Limb (tissue), 2 donors: ENCODE measurements around the gene FAM89A.
A peak's percentile ranks its signal among the peaks of the same experiment; 100 is the strongest.
"Not testable (repeated sequence)": the region's sequence is repeated elsewhere in the genome, so short reads cannot be mapped to it uniquely, and the experiment has no call there.

Experiments used
- DNase-seq, 2 donors: peaks; one replicate each; pipeline ENCODE4 v3.0.0-alpha.2; 2016; ENCODE audit errors: extremely low spot score in 2 of 2

Gene FAM89A

DNA sequence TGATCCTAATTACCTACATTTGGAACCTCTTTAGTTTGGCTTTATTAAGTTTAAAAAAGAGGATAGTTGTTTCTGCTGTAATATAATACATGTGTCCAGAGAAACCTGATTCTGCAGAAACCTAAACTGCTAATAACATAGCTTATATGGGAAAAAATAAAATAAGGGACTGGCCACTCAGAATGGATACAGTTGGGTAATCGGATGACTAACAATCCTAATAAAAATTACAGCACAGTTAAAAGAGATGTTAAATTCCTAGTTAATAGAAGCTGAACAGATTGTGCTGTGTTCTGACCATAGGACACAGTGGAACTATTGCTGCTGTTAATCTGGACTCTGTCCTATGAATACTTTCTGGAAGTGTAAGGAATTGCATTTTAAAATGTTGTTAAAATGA, 45.2 kb downstream of the FAM89A start:
- no peak for DNase-seq

DNA sequence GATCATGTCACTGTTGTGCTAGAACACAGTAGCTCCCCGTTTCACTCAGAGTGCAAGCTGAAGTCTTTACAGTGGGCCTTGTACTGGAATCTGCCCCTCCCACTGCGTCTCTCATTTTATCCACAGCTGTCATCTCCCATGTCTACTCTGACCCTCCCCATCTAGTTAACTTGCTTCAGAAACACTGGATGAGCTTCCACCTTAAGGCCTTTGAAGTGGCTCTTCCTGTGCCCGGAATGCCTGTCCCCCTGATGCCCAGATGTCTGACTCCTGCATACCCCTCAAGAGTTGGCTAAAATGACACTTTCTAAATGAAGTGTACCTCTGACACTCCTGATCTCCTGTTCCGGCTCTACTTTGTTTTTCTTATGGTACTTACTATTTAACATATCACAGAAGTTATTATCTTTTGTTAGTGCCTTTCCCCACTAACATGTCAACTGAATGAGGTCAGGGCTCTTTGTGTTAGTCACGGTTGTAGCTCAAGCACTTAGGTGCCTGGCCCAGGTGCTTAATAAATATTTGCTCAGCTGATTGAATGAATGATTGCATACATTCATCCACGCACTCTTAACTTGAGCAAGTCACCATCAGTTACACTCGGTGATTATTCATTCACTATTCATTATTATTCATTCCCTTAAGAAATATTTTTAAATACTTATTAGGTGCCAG, 47.8 kb downstream of the FAM89A start:
- no peak for DNase-seq

DNA sequence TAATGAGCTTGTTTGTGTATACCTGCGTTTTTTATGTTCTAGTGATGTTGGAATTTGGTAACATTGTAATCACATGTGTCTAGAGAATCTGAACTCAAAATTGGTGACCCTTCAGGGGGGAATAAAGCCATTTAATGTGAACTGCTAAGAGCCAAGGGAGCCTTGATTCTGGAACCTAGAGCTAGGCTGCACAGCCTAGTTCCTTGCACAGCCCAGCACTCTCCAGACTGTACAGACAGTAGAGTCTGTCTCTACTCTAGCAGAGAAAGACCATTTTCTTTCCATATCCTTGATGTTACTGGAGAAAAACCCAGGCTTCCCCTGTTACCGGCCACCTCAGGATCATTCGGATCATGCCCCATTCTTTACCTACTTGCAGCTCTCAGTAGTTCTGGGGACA, 52.6 kb downstream of the FAM89A start:
- DNase-seq: no peak

DNA sequence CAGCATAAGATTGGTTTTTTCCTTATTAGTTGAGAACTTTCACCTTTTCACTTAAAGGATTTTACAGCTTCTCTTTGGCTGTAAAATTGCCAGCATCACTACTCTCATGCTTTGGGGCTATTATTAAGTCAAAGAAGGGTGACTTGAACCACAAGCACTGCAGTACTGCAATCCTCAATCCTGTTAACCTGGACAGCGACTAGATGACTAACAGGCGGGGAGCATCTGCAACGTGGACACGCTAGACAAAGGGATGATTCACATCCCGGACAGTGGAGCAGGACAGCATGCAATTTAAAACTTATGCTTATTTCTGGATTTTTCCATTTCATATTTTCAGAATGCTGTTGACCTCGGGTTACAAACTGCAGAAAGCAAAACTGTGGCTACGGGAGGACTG, 53.1 kb downstream of the FAM89A start:
- DNase-seq: no peak

DNA sequence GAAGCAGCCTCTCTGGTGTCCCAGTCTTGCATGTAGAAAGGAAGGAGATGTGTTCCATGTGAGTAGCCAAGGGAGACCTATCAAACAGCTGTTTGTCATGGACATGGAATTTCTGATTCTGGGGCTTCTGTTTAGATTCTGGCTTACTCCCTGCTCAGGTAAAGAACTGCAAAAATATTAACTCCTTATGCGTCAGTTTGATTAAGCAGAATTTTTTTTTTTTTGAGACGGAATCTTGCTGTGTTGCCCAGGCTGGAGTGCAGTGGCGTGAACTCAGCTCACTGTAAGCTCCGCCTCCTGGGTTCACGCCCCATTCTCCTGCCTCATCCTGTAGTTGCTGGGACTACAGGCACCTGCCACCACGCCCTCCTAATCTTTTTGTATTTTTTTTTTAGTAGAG, 54.3 kb downstream of the FAM89A start:
- DNase-seq: no peak

DNA sequence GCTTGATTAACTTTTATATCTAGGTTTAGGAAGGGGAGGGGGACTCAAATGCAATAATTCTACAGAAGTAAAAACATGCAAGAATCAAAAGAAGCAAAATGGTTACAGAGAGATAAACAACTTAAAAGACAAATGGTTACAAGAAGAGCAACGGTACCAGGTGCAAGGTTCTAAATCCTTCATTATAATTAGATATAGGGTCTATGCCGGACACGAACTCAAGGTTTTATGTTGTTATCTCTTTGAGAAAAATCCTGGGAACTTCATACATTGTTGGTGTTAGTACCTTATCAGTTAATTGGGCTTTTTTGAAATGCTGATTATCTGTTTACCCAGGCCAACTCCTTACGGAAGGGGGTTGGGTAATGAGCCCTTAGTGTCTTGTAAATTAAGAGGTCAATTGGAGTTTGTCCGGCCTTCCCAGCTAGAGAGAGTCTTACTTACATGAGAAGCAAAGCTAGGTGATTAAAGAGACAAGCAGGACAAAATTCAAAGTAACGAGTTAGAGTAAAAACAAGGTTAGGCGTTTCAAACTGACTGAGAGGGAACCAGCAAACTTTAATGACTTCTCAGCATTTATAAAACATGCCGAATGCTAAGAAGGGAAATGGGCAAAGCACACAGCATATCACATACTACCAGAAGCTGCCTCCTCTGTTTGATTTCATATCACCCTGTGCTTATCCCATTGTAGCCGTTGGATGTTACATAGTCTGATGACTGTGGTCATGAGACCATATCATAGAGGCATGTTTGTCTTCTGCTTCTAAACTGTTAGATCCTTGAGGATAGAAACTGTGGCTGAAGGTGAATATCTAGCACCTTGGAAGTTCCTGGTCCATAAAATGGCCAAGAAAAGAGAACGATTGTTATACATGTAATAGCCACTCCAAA, 55.2 kb downstream of the FAM89A start:
- DNase-seq: not testable (repeated sequence)

DNA sequence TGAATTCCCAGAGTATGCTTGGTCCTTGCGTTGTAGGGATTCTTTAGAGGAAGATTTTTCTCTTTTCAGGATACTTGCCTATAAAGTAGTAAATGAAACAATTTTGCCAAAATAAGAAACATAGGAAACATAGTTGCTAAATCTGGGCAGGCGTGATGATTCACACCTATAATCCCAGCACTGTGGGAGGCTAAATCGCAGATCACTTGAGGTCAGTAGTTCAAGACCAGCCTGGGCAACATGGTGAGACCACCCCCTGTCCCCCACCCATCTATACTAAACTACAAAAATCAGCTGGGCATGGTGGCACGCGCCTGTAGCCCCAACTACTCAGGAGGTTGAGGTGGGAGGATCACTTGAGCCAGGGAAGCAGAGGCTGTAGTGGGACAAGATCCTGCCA, 56.2 kb downstream of the FAM89A start:
- no peak for DNase-seq

DNA sequence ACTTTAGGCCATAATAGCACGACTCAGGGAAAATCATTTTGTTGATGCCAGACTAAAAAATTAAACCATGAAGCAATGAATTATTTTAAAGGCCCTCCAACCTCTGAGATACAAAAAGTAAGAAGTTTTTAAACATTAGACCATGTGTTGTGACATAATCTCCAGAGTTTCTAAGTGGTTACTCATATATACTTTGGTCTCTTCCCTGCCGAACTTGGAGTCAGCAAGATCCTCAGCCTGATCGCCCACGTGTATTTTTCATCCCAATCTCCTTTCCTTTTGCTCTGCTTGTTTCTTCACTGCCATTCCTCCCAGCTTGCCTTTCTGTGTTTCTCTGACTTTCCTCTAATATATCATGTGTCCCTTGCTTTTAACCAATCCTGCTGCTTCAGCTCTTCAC, 57.4 kb downstream of the FAM89A start:
- DNase-seq: no peak

DNA sequence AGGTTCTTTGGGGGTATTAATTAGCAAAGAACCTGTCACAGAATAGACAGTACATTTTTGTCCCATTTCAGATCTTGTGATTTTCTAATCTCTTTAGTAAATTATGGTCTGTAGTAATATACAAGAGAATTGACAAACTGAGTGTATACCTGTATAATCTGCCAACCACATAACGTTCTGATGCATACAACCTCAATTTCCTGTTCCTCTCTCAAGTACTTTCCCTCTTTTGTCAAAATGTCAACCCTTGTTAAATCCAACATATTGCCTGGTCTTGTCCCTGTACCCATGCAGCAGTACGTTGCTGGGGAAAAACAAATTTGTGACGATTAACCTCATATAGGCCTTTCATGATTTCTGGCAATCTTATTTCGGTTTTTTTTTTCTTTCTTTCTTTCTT, 60.1 kb downstream of the FAM89A start:
- no peak for DNase-seq

DNA sequence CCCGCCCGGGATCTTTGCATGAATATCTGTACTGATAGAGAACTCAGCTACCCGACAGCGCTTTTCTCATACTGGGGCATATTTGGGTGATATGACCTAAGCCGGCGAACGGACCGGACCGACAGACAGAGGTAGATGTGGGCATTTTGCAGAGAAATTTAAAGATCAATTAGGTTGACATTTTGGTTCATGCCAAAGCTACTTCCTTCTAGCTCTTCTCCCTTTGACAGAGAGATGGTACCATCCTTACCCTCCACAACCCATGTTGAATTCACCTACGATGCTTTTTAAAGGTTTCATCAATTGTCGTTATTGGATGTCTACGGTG, 60.7 kb downstream of the FAM89A start:
- no peak for DNase-seq

DNA sequence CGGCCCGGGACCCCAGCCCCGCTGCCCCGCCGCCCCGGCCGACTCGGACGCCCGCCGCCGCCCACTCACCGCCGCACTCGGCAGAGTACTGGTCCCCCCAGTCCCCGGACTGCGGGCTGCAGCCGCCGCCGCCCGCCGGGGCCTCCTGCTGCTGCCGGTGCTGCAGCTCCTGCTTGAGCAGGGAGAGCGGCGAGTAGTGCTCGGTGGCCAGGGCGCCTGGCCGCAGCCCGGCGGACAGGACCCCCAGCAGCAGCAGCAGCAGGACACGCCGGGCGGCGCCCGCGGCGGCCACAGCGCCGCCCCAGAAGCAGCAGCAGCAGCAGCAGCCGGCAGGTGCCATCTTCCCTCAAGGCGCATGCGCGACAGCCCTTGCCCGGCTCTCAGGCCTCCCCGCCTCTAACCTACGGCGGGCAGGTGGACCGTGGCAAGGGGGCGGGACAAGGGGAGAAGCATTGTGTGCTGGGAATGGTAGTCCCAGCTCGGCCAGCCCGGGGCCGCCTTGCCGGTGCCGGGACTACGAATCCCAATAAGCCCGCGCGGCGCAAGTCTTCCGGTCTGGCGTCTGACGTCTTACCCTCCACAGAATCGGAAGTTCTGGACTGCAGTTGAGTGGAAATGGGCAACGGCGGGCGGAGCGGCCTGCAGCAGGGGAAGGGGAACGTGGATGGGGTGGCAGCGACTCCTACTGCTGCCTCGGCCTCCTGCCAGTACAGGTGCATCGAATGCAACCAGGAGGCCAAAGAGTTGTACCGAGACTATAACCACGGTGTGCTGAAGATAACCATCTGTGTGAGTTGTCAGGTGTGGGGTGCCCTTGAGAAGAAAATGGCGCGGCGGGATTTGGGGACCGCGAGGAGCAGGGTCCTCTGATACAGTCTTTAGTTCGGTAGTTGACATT, 61.3 kb downstream of the FAM89A start, which contains the start of the genes ARV1 and TTC13:
ARV1 (plus strand) TSS at position 604 of the 898 bp plus-strand sequence; CDS start at position 616, 12 bp downstream.
TTC13 (minus strand) TSS at position 371 of the 898 bp plus-strand sequence; CDS start at position 340, 31 bp downstream.
- DNase-seq: peak; percentile 98 to 99

DNA sequence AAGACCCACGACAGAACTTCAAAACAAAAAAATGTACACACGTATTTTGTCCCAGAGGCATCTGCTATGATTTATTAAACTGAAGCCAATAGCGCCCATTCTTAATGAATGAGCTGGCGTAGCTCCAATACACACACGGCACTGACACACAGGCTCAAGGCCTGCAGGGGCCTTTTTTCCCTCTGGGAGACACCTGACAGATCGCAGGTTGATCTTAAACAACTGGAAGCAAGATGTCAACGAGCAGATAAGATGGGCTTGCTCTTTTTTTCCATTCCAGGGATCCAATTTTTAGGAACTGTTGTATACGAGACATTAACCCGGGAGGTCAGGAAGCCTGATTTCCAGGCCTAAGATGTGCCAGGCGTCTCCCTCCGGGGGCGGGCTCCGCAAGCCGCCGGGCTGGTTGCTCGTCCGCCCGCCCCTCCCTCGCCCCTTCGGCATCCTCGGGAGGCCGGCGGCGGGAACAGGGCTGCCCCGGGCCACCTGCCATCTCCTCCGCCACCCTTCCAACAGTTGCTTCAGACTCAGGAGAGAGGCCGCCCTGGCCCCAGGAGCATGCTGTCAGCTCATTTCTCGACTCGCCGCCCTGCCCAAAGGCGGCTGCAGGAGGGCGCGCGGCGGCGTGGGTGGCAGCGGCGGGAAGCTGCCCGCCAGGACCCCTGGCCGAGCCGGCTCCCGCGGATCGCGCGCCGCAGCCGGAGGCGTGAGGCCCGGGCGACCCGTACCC, 62.1 kb downstream of the FAM89A start:
- peak; percentile 18 to 60 for DNase-seq

DNA sequence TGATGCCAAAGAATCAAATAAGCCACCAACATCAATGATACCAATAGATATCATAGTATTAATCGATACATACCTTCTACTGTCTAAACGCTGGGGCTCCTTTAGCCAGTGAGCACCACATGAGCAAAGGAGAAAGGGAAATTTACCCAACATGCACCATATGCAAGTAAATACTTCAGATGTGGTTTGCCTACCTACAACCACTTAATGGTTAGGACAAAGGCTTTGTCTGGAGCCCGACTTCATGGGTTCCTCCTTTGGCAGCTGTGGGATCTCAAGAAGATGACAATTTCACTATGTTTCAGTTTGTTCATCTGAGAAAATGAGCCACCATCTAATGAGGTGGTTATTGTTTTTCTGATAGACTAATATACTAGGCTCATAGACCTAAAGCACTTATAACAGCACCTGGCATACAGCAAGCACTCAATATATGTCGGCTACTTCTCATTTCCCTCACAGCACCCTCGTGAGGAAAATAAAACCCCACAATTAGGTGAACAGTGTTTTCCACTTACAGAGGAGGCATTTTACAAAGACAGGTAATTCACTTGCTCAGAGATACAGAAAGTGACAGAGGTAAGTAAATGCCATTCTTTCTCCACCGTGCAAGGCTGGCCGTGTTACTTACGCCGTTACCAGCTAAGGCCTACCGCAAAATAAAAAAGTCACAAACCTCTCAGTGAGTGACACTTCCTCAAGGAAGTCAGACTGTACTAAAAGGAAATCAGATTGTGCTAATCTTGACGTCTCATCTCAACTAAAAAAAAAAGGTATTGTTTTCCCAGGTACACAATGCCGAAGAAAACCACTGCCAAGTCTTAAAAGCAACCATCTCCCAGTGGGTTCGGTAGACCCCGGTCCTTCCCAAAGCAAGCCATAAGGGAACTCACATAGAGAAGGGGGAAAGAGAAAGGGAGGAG, 63.0 kb downstream of the FAM89A start:
- DNase-seq: no peak

DNA sequence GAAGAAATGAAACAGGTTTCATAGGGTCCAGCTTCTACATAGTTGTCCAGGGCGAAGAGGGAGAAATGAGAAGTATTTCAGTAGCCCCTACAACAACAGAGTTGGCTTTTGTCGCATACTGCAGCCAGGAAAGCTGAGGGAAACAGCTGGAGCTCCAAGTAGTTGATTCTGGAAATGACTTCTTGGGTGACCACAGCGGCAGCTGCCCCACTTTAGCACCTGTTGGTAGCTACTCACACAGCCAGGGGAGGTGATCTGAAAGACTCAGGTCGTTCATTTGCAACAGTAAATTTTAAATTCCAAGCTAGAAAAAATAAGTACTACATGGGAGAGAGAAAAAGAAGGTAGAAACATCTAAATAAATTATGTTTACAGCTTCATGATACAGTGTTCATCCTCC, 63.7 kb downstream of the FAM89A start:
- DNase-seq: no peak

DNA sequence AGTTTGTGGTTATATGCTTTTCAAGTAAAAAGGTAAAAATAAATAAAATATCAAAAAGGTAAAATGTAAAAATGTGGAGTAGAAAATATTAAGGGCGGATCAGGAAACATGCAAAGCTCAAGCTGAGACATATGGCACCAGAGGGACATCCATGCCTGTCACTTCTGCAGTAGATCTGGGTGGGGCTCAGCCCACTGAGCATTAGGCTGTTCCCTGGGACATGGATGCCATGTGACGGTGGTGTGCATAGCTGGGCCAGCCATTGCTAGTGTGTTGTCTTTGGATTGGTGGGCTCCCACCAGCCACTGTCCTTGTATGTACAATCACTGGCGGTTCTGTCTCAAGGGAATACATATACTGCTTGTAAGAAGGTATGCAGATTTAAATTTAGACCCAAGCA, 64.4 kb downstream of the FAM89A start:
- no peak for DNase-seq

DNA sequence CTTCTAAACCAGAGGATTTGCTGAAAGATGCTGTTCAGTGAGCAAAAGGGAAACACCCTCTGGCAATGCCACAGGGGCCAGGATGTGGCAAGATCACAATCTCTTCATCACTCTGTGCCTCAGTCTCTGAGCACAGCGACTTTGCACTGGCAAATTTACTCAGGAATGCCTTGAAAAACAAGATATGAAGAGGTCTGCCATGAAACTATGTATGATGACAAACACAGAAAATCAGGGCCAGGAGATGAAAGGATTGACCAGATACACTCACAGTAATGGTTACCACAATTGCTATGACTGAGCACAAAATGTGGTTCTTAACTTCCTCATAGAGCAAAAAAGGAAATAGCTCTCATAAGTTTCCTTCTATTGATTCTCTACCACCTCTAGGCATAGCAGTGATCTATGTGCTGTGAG, 67.2 kb downstream of the FAM89A start:
- DNase-seq: no peak

DNA sequence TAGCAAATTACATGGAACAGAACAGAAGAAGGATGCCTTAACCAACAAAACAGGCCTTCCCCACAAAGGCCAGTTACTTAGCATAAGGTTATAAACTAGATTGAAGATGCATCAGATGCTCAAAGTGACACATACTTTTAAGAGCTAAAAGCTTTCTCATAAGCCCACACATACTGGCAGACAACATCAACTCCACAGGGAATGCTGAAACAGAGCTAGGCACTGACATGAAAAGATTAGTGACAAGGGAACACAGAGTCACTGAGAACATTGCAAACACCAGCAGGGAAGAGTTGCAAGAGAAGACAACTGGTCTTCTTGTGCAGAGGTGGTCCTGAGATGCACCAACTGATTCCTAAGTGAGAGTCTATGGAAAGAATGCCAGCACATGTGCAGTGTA, 68.3 kb downstream of the FAM89A start:
- DNase-seq: no peak

DNA sequence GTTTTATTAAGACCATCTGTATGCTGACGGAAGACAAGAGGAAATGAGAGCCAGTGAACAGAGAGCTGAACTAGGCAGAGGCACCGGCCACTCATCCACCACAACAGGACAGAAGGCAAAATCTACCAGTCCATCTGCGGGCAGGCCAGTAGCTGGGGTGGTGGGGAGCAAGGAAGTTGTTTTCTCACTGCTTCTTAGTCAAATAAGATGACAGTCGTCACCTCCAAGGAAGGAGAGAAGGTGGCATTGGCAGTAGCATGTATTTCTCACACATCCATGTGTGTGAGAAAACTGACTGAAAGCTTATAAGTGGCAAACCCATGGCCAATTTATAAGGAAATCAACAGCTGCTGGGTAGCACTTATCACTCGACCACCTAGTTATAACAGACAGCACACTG, 69.6 kb downstream of the FAM89A start:
- no peak for DNase-seq
